ENCODE measurements around the gene HS3ST3A1. TPM values are rescaled to one million over a fixed set of nuclear protein-coding genes. Genes with fewer than 3 reads are reported as not detected.

The HS3ST3A1 gene
- total RNA-seq, 1 experiment from 2014 or later = 47.6 TPM

DNA sequence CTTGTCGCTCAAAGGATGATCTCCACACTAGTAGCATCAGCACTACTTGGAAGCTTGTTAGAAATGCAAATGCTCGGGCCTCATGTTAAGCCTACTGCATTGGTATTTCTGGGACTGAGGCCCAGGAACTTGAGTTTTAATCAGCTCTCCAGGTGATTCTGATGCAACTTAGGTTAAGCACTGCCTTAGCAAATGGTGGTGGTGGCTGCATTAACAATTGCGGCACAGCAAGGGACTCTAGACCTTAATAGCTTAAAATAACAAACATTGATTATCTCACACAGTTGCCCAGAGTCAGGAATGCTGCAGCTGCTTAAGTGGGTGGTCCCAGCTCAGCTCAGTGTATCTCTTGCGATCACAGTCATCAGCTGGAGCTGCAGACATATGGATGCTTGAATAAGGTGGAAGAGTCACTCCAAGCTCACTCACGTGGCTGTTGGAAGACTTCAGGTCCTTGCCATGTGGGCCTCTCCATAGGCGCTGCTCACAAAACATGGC lies 25.8 kb downstream of the HS3ST3A1 start:
- TF ChIP-seq EZH2phosphoT487 (IDR thresholded peaks at IDR 0.05; ENCODE audit: borderline replicate concordance, low read length) = no peak
- TF ChIP-seq EZH2 (IDR thresholded peaks at IDR 0.05; ENCODE audit: low read length, unreplicated experiment) = no peak
- TF ChIP-seq, protein P1, sequence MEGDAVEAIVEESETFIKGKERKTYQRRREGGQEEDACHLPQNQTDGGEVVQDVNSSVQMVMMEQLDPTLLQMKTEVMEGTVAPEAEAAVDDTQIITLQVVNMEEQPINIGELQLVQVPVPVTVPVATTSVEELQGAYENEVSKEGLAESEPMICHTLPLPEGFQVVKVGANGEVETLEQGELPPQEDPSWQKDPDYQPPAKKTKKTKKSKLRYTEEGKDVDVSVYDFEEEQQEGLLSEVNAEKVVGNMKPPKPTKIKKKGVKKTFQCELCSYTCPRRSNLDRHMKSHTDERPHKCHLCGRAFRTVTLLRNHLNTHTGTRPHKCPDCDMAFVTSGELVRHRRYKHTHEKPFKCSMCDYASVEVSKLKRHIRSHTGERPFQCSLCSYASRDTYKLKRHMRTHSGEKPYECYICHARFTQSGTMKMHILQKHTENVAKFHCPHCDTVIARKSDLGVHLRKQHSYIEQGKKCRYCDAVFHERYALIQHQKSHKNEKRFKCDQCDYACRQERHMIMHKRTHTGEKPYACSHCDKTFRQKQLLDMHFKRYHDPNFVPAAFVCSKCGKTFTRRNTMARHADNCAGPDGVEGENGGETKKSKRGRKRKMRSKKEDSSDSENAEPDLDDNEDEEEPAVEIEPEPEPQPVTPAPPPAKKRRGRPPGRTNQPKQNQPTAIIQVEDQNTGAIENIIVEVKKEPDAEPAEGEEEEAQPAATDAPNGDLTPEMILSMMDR (conservative IDR thresholded peaks at IDR 0.05; ENCODE audit: low read depth, low read length) = no peak
- Histone ChIP-seq H3K27ac (ENCODE audit: low read length) (no peak overlapping the region), H2AFZ (ENCODE audit: low read length) (no peak overlapping the region), H3K4me3 (ENCODE audit: low read length) (no peak overlapping the region), H3K9ac (ENCODE audit: low read length) (no peak overlapping the region), H3K9me2 (replicated peaks; ENCODE audit: low read length) (no peaks in the 10 kb centered on the region), H3K4me1 (ENCODE audit: insufficient read depth, low read length) (no peaks in the 10 kb centered on the region), H3K4me2 (ENCODE audit: low read length) (no peak overlapping the region), H3K9me3 (ENCODE audit: low read length) (no peaks in the 10 kb centered on the region), H3K36me3 (ENCODE audit: low read depth, low read length) (no peaks in the 10 kb centered on the region), H3K27me3 (ENCODE audit: low read length) (no peaks in the 10 kb centered on the region), H3K79me2 (ENCODE audit: low read length) (peaks cover 8% of the 10 kb centered on the region; the same call in 1 of the 2 replicates), H3F3A (ENCODE audit: low read length, unreplicated experiment) (no peaks in the 10 kb centered on the region), H4K20me1 (ENCODE audit: low read length) (no peaks in the 10 kb centered on the region)
- BruUV-seq (replicated peaks) = no TSS peak
- ATAC-seq (no peak), DNase-seq (no peak)
- ChIA-PET CTCF (no interaction called here), POLR2A (ENCODE audit: unreplicated experiment) (no interaction called here)
- intact Hi-C loops (cut with micrococcal nuclease) = no loop called here

DNA sequence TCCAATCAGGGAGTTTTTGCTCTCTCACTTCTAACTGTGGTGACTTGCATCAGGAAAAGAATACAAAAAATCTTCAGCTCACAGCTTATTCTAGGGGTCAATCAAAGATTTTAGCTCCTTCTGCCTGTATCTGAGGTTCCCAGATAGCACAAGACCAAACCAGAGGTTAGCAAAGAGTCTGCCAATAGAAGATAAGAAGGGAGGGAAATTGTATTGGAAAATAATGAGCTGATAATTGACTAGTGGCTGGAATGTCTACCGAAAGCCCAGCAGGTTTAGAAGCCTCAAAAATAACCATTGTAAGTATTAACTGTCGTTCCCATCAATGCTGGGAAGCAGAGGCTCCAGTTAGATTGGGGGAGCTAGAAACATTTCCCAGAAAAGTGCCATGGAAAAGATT lies 26.3 kb downstream of the HS3ST3A1 start:
- H3K79me2 ChIP-seq (ENCODE audit: low read length) = peaks cover 9% of the 10 kb centered on the region; the same call in 1 of the 2 replicates
- H3K9me2 ChIP-seq (replicated peaks; ENCODE audit: low read length) = no peaks in the 10 kb centered on the region
- intact Hi-C loops (cut with micrococcal nuclease) = no loop called here
- TF ChIP-seq, protein P1 (conservative IDR thresholded peaks at IDR 0.05; ENCODE audit: low read depth, low read length) = no peak
- TF ChIP-seq EZH2phosphoT487 (IDR thresholded peaks at IDR 0.05; ENCODE audit: borderline replicate concordance, low read length) = no peak
- no peak for TF ChIP-seq EZH2 (IDR thresholded peaks at IDR 0.05; ENCODE audit: low read length, unreplicated experiment)
- POLR2A ChIA-PET (ENCODE audit: unreplicated experiment) = no interaction called here
- H3K9me3 ChIP-seq (ENCODE audit: low read length) = no peaks in the 10 kb centered on the region
- no peak for ATAC-seq
- H2AFZ ChIP-seq (ENCODE audit: low read length) = no peak overlapping the region
- no peaks in the 10 kb centered on the region for H3K27me3 ChIP-seq (ENCODE audit: low read length)
- H3K9ac ChIP-seq (ENCODE audit: low read length) = no peak overlapping the region
- no peak for DNase-seq
- no peaks in the 10 kb centered on the region for H4K20me1 ChIP-seq (ENCODE audit: low read length)
- no TSS peak for BruUV-seq (replicated peaks)
- CTCF ChIA-PET = no interaction called here
- H3K4me2 ChIP-seq (ENCODE audit: low read length) = no peak overlapping the region
- no peaks in the 10 kb centered on the region for H3F3A ChIP-seq (ENCODE audit: low read length, unreplicated experiment)
- no peak overlapping the region for H3K4me3 ChIP-seq (ENCODE audit: low read length)
- no peaks in the 10 kb centered on the region for H3K36me3 ChIP-seq (ENCODE audit: low read depth, low read length)
- H3K27ac ChIP-seq (ENCODE audit: low read length) = no peak overlapping the region
- H3K4me1 ChIP-seq (ENCODE audit: insufficient read depth, low read length) = no peaks in the 10 kb centered on the region

DNA sequence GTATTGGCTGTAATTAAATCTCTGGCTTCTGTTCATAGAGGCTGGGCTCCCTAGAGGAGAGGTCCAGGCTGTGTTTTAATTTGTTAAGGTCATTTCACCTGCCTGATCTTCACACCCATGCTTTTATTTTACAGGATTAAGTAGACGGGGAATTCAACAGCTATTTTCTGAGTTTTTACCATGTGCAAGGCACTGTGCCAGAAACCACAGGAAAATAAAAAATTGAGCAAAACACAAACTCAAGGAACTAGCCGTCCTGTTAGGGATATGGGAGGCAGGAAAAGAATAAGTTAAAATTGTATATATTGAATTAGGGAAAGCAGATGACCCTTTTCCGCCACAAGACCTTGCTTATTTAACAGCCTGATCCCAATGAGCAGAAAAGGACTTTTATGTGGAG lies 29.1 kb downstream of the HS3ST3A1 start:
- Histone ChIP-seq H3K27me3 (ENCODE audit: low read length) (no peaks in the 10 kb centered on the region), H3K4me2 (ENCODE audit: low read length) (no peak overlapping the region), H3K4me1 (ENCODE audit: insufficient read depth, low read length) (no peaks in the 10 kb centered on the region), H3K9ac (ENCODE audit: low read length) (no peak overlapping the region), H4K20me1 (ENCODE audit: low read length) (no peaks in the 10 kb centered on the region), H3F3A (ENCODE audit: low read length, unreplicated experiment) (no peaks in the 10 kb centered on the region), H3K4me3 (ENCODE audit: low read length) (no peak overlapping the region), H3K9me2 (replicated peaks; ENCODE audit: low read length) (no peaks in the 10 kb centered on the region), H3K9me3 (ENCODE audit: low read length) (peaks cover 2% of the 10 kb centered on the region), H3K27ac (ENCODE audit: low read length) (no peak overlapping the region), H3K36me3 (ENCODE audit: low read depth, low read length) (peaks cover 5% of the 10 kb centered on the region), H2AFZ (ENCODE audit: low read length) (no peak overlapping the region), H3K79me2 (ENCODE audit: low read length) (peaks cover 12% of the 10 kb centered on the region; the same call in 1 of the 2 replicates)
- DNase-seq (no peak), ATAC-seq (no peak)
- intact Hi-C loops (cut with micrococcal nuclease) = no loop called here
- CTCF ChIA-PET = no interaction called here
- no peak for TF ChIP-seq EZH2 (IDR thresholded peaks at IDR 0.05; ENCODE audit: low read length, unreplicated experiment)
- TF ChIP-seq EZH2phosphoT487 (IDR thresholded peaks at IDR 0.05; ENCODE audit: borderline replicate concordance, low read length) = no peak
- TF ChIP-seq, protein P1 (conservative IDR thresholded peaks at IDR 0.05; ENCODE audit: low read depth, low read length) = no peak
- POLR2A ChIA-PET (ENCODE audit: unreplicated experiment) = no interaction called here
- no TSS peak for BruUV-seq (replicated peaks)

Measured in PC-3 (cell line).